GM23338 (cell line): Measurements from ENCODE around the gene ASMT. TPM values are rescaled to one million over a fixed set of nuclear protein-coding genes. Genes with fewer than 3 reads are reported as not detected.

Experiments
- ATAC-seq: fragments of 200-7000 bp; cut with Tn5 transposase; 3 replicates; pipeline ENCODE4 v1.9.1; 2020
- DNase-seq: peaks from one replicate; pipeline ENCODE4 v3.0.0-alpha.2; 2015; ENCODE audit warnings: low spot score
- H2AFZ ChIP-seq: fragments of 200-600 bp; sonication (generic); 2 replicates; pipeline ENCODE4 v1.8.0; 2016; ENCODE audit warnings: antibody characterized with exemption, mild to moderate bottlenecking, moderate library complexity
- H3F3A ChIP-seq: fragments of 200-600 bp; sonication (generic); replicated peaks from 2 replicates; pipeline ENCODE4 v1.8.0; 2017; ENCODE audit warnings: antibody characterized with exemption, mixed run types, low read depth
- H3K27ac ChIP-seq: fragments of 200-600 bp; sonication (generic); 2 replicates; pipeline ENCODE4 v1.6.1; 2016; ENCODE audit warnings: low read depth
- H3K27me3 ChIP-seq: fragments of 200-600 bp; sonication (generic); 2 replicates; pipeline ENCODE4 v1.8.0; 2016; ENCODE audit warnings: mild to moderate bottlenecking, mixed run types, moderate library complexity; ENCODE audit not compliant: insufficient read depth
- H3K36me3 ChIP-seq: fragments of 200-600 bp; sonication (generic); 2 replicates; pipeline ENCODE4 v1.8.0; 2016; ENCODE audit warnings: mild to moderate bottlenecking; ENCODE audit not compliant: insufficient read depth
- H3K4me1 ChIP-seq: fragments of 200-600 bp; sonication (generic); 2 replicates; pipeline ENCODE4 v1.8.0; 2016; ENCODE audit warnings: mild to moderate bottlenecking, moderate library complexity; ENCODE audit not compliant: insufficient read depth
- H3K4me2 ChIP-seq: fragments of 200-600 bp; sonication (generic); 2 replicates; pipeline ENCODE4 v1.7.1; 2017; ENCODE audit warnings: mixed run types
- H3K4me3 ChIP-seq: fragments of 200-600 bp; sonication (generic); 2 replicates; pipeline ENCODE4 v1.6.1; 2016; ENCODE audit warnings: mixed run types
- H3K79me2 ChIP-seq: fragments of 200-600 bp; sonication (generic); replicated peaks from 2 replicates; pipeline ENCODE4 v1.8.0; 2017; ENCODE audit warnings: mild to moderate bottlenecking; ENCODE audit not compliant: insufficient read depth
- H3K9me2 ChIP-seq: fragments of 200-600 bp; sonication (generic); 2 replicates; pipeline ENCODE4 v1.8.0; 2017; ENCODE audit not compliant: insufficient read depth
- H4K20me1 ChIP-seq: fragments of 200-600 bp; sonication (generic); replicated peaks from 2 replicates; pipeline ENCODE4 v1.8.0; 2017; ENCODE audit warnings: mild to moderate bottlenecking; ENCODE audit not compliant: insufficient read depth
- H3K27ac Mint-ChIP-seq: 2 replicates; pipeline ENCODE4 v1.8.0; 2020; ENCODE audit warnings: inconsistent platforms, mild to moderate bottlenecking, moderate library complexity, mixed read lengths
- H3K27me3 Mint-ChIP-seq: 3 replicates; pipeline ENCODE4 v1.8.0; 2022; ENCODE audit warnings: low read depth, mild to moderate bottlenecking, moderate library complexity, mixed read lengths, inconsistent platforms; ENCODE audit not compliant: insufficient read depth, poor library complexity
- H3K36me3 Mint-ChIP-seq: 3 replicates; pipeline ENCODE4 v1.8.0; 2021; ENCODE audit warnings: low read depth, mild to moderate bottlenecking, inconsistent platforms, moderate library complexity, mixed read lengths
- H3K4me1 Mint-ChIP-seq: 3 replicates; pipeline ENCODE4 v1.8.0; 2020; ENCODE audit warnings: mild to moderate bottlenecking, inconsistent platforms, mixed read lengths
- H3K4me3 Mint-ChIP-seq: 3 replicates; pipeline ENCODE4 v1.8.0; 2021; ENCODE audit warnings: moderate library complexity, mild to moderate bottlenecking, inconsistent platforms, mixed read lengths
- H3K9me3 Mint-ChIP-seq: 3 replicates; pipeline ENCODE4 v1.8.0; 2020; ENCODE audit warnings: moderate library complexity, mild to moderate bottlenecking, inconsistent platforms, mixed read lengths
- CREB1 ChIP-seq: fragments of 250-450 bp; sonication (Bioruptor Pico); IDR thresholded peaks from 2 replicates; pipeline ENCODE4 v1.5.0; 2020; ENCODE audit warnings: low read depth, mild to moderate bottlenecking, moderate library complexity
- CTCF ChIP-seq, 2 experiments: fragments of 200-600 bp in 1 of 2; sonication (generic) in 1 of 2; conservative IDR thresholded peaks; 2 replicates each; pipeline versions ENCODE4 v1.5.1 to v1.6.1; 2016 to 2017; ENCODE audit warnings: antibody characterized with exemption in 2 of 2, low read depth in 2 of 2, mild to moderate bottlenecking in 2 of 2, moderate library complexity in 1 of 2
- ETS1 ChIP-seq: IDR thresholded peaks from 2 replicates; pipeline ENCODE4 v1.6.1; 2016; ENCODE audit warnings: antibody characterized with exemption
- EZH2 ChIP-seq: fragments of 200-600 bp; sonication (generic); IDR thresholded peaks from one replicate; pipeline ENCODE4 v1.8.0; 2017; ENCODE audit warnings: antibody characterized with exemption, mild to moderate bottlenecking, low read depth; ENCODE audit not compliant: unreplicated experiment
- EZH2phosphoT487 ChIP-seq: fragments of 200-600 bp; sonication (generic); IDR thresholded peaks from one replicate; pipeline ENCODE4 v1.8.1; 2018; ENCODE audit warnings: antibody characterized with exemption; ENCODE audit not compliant: unreplicated experiment
- JUNB ChIP-seq: IDR thresholded peaks from one replicate; pipeline ENCODE4 v1.6.1; 2016; ENCODE audit warnings: antibody characterized with exemption; ENCODE audit not compliant: unreplicated experiment
- NANOG ChIP-seq: IDR thresholded peaks from 2 replicates; pipeline ENCODE4 v1.6.1; 2016; ENCODE audit warnings: antibody characterized with exemption, borderline replicate concordance
- POLR2AphosphoS5 ChIP-seq: IDR thresholded peaks from 2 replicates; pipeline ENCODE4 v1.6.1; 2016; ENCODE audit warnings: antibody characterized with exemption, low read depth
- REST ChIP-seq: IDR thresholded peaks from one replicate; pipeline ENCODE4 v1.6.1; 2018; ENCODE audit warnings: antibody characterized with exemption; ENCODE audit not compliant: unreplicated experiment
- STAT1 ChIP-seq: IDR thresholded peaks from one replicate; pipeline ENCODE4 v1.6.1; 2016; ENCODE audit warnings: antibody characterized with exemption; ENCODE audit not compliant: unreplicated experiment
- ZNF114 ChIP-seq: fragments of 250-450 bp; sonication (Bioruptor Pico); IDR thresholded peaks from 2 replicates; pipeline ENCODE4 v1.5.0; 2020; ENCODE audit warnings: mild to moderate bottlenecking, moderate library complexity
- ZNF331 ChIP-seq: fragments of 250-450 bp; sonication (Bioruptor Pico); IDR thresholded peaks from 2 replicates; pipeline ENCODE4 v1.5.0; 2020; ENCODE audit warnings: low read depth, mild to moderate bottlenecking, moderate library complexity
- ZNF462 ChIP-seq: fragments of 250-450 bp; sonication (Bioruptor Pico); IDR thresholded peaks from 2 replicates; pipeline ENCODE4 v1.5.0; 2020; ENCODE audit warnings: mild to moderate bottlenecking, moderate library complexity
- polyA plus RNA-seq: library from polyadenylated mRNA; unstranded; fragments of >200 nt; fragmentation: Nextera tagmentation; extraction: Ambion mirVana; gene quantifications from 2 replicates; pipeline ENCODE4 v1.2.1, GENCODE V29; 2016
- total RNA-seq: library from RNA; depleted of rRNA; stranded (reverse); fragments of >200 nt; shearing (Covaris generic); gene quantifications from 2 replicates; pipeline ENCODE4 v1.2.3, GENCODE V29; 2014

ASMT gene
- total and polyA plus RNA-seq, 2 experiments from 2014 or later = 0.53 to 2.4 TPM

- Histone ChIP-seq H3K4me3 (no peak overlapping the region), H3K27me3 (no peaks in the 10 kb centered on the region), H2AFZ (no peak overlapping the region), H3K4me1 (no peaks in the 10 kb centered on the region; the same call in 1 of the 2 replicates), H3K36me3 (no peaks in the 10 kb centered on the region), H3K79me2 (no peaks in the 10 kb centered on the region), H3K9me2 (no peaks in the 10 kb centered on the region), H3K27ac (no peak overlapping the region), H4K20me1 (no peaks in the 10 kb centered on the region), H3F3A (no peaks in the 10 kb centered on the region), H3K4me2 (no peak overlapping the region)
- Mint-ChIP-seq H3K27ac (no peak overlapping the region), H3K9me3 (peaks cover 41% of the 10 kb centered on the region), H3K4me1 (0 out of 3 replicates have a peak, but pooled peaks cover 3% of the 10 kb centered on the region), H3K4me3 (no peak overlapping the region), H3K27me3 (peaks cover 3% of the 10 kb centered on the region), H3K36me3 (peaks cover 3% of the 10 kb centered on the region; the same call in 1 of the 3 replicates)
- DNase-seq (no peak), ATAC-seq (no peak)
- TF ChIP-seq STAT1 (no peak), ZNF114 (no peak), EZH2 (no peak), EZH2phosphoT487 (no peak), ZNF462 (no peak), ZNF331 (CRISPR knock-in tag) (no peak), CTCF (conservative IDR thresholded peaks at IDR 0.05; ENCODE audit: low read depth in 2 of 2) (no peak), CREB1 (no peak), REST (no peak), NANOG (no peak), ETS1 (no peak), JUNB (no peak), POLR2AphosphoS5 (no peak)
Measured at GRCh38 chrX:1610166-1610565, 4.7 kb upstream of the ASMT start.
